Measurements from ENCODE around the gene PLA2G6. TPM values are rescaled to one million over a fixed set of nuclear protein-coding genes. Genes with fewer than 3 reads are reported as not detected.

PLA2G6 gene
- total RNA-seq, 1 experiment from 2014 or later = 24.1 TPM

DNA sequence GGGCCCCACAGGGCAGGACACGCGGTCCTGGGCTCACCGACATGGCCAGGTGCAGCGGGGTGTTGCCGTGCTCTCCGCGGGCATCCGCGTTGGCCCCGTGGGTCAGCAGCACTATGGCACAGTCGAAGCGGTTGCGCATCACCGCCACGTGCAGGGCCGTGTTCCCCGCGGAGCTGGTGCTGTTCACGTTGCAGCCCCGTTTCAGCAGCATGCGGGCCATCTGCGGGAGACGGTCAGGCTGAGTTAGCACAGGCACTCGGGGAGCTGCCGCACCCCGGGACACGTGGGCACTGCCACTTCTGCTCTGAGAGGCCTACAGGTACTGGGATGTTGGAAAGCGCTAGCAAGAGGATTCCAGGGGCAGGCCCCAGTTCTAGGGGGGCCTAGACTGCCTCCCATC is 48.8 kb downstream of the PLA2G6 start:
- H3K56ac ChIP-seq (ENCODE audit: insufficient read length, low read depth, low read length) = no peak overlapping the region
- H3K23ac ChIP-seq (ENCODE audit: insufficient read length, low read depth, low read length) = no peak overlapping the region
- H2AK5ac ChIP-seq (ENCODE audit: insufficient read length, low read length) = no peak overlapping the region
- no peak overlapping the region for H2BK5ac ChIP-seq (ENCODE audit: insufficient read length, low read length)
- TF ChIP-seq, protein P1, sequence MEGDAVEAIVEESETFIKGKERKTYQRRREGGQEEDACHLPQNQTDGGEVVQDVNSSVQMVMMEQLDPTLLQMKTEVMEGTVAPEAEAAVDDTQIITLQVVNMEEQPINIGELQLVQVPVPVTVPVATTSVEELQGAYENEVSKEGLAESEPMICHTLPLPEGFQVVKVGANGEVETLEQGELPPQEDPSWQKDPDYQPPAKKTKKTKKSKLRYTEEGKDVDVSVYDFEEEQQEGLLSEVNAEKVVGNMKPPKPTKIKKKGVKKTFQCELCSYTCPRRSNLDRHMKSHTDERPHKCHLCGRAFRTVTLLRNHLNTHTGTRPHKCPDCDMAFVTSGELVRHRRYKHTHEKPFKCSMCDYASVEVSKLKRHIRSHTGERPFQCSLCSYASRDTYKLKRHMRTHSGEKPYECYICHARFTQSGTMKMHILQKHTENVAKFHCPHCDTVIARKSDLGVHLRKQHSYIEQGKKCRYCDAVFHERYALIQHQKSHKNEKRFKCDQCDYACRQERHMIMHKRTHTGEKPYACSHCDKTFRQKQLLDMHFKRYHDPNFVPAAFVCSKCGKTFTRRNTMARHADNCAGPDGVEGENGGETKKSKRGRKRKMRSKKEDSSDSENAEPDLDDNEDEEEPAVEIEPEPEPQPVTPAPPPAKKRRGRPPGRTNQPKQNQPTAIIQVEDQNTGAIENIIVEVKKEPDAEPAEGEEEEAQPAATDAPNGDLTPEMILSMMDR (conservative IDR thresholded peaks at IDR 0.05) = no peak
- no peaks in the 10 kb centered on the region for H3K23me2 ChIP-seq (ENCODE audit: insufficient read length, low read depth, low read length, poor library complexity, severe bottlenecking)
- H2BK20ac ChIP-seq (ENCODE audit: low read depth, low read length, poor library complexity, severe bottlenecking) = no peak overlapping the region
- H4K91ac ChIP-seq (ENCODE audit: insufficient read length, low read depth, low read length) = no peak overlapping the region
- DNase-seq = no peak
- no peaks in the 10 kb centered on the region for H3K27me3 ChIP-seq (ENCODE audit: insufficient read depth, low read length)
- no peak overlapping the region for H2BK12ac ChIP-seq (ENCODE audit: insufficient read length, low read depth, low read length)
- no peaks in the 10 kb centered on the region for H3K4me1 ChIP-seq (ENCODE audit: insufficient read depth, low read length)
- Mint-ChIP-seq H3K27ac (no peak overlapping the region; a peak in 1 of 7 replicates), H3K36me3 (ENCODE audit: insufficient read depth in 1 of 3, low read depth in 3 of 3) (peaks cover 0 to 33% (median 19%) of the 10 kb centered on the region in 3 experiments; a peak in 6 of 7 replicates), H3K9me3 (no peaks in the 10 kb centered on the region), H3K27me3 (ENCODE audit: low read depth) (no peaks in the 10 kb centered on the region), H3K4me3 (no peak overlapping the region), H3K4me1 (no peaks in the 10 kb centered on the region)
- no peak overlapping the region for H2BK120ac ChIP-seq (ENCODE audit: low read depth, low read length, poor library complexity, severe bottlenecking)
- H3K9ac ChIP-seq (ENCODE audit: extremely low read depth, insufficient read length, low read length) = no peak overlapping the region
- H3K18ac ChIP-seq (ENCODE audit: insufficient read length, low read depth, low read length) = no peak overlapping the region
- H4K5ac ChIP-seq (ENCODE audit: insufficient read length, low read depth, low read length) = no peak overlapping the region
- H4K20me1 ChIP-seq (ENCODE audit: control insufficient read depth, insufficient read depth, insufficient read length) = no peaks in the 10 kb centered on the region
- no CpG with 5 or more reads among the region's 28 CpGs for WGBS (ENCODE audit: extremely low coverage, insufficient read length, low lambda C conversion rate)
- H3K4me2 ChIP-seq (ENCODE audit: insufficient read depth, insufficient read length, low read length) = no peak overlapping the region
- no peak overlapping the region for H2AFZ ChIP-seq (ENCODE audit: low read length)
- no peak overlapping the region for H3K27ac ChIP-seq (ENCODE audit: insufficient read length, low read depth, low read length)
- H2BK15ac ChIP-seq (ENCODE audit: low read depth, low read length) = no peak overlapping the region
- H3K9me3 ChIP-seq (ENCODE audit: control insufficient read depth, low read depth, low read length) = no peaks in the 10 kb centered on the region
- no peak overlapping the region for H3K14ac ChIP-seq (ENCODE audit: insufficient read depth, low read length)
- H3K79me1 ChIP-seq (ENCODE audit: insufficient read depth, low read depth, low read length, poor library complexity, severe bottlenecking) = no peaks in the 10 kb centered on the region
- no peak overlapping the region for H4K8ac ChIP-seq (replicated peaks; ENCODE audit: insufficient read length, low read depth, low read length)
- H3T11ph ChIP-seq (ENCODE audit: low read length) = no peak overlapping the region
- H3K4ac ChIP-seq (ENCODE audit: low read depth, low read length) = no peak overlapping the region
- no peaks in the 10 kb centered on the region for H3K79me2 ChIP-seq (ENCODE audit: insufficient read depth, low read length)

Data from H9 (cell line).